ENCODE measurements around the gene AP1S1.

Gene AP1S1

GRCh38 chr7:101159696-101160674 lies 5.7 kb downstream of the AP1S1 start:
- DNase-seq = no peak

- DNase-seq = no peak
Measured at GRCh38 chr7:101160910-101161309, 6.6 kb downstream of the AP1S1 start.

GRCh38 chr7:101161692-101162471 lies 7.6 kb downstream of the AP1S1 start:
- DNase-seq = no peak

GRCh38 chr7:101162551-101163278 lies 8.4 kb downstream of the AP1S1 start:
- peak; percentile 40 for DNase-seq

GRCh38 chr7:101163279-101164070 lies 9.2 kb downstream of the AP1S1 start:
- DNase-seq = peak; percentile 44

DNA sequence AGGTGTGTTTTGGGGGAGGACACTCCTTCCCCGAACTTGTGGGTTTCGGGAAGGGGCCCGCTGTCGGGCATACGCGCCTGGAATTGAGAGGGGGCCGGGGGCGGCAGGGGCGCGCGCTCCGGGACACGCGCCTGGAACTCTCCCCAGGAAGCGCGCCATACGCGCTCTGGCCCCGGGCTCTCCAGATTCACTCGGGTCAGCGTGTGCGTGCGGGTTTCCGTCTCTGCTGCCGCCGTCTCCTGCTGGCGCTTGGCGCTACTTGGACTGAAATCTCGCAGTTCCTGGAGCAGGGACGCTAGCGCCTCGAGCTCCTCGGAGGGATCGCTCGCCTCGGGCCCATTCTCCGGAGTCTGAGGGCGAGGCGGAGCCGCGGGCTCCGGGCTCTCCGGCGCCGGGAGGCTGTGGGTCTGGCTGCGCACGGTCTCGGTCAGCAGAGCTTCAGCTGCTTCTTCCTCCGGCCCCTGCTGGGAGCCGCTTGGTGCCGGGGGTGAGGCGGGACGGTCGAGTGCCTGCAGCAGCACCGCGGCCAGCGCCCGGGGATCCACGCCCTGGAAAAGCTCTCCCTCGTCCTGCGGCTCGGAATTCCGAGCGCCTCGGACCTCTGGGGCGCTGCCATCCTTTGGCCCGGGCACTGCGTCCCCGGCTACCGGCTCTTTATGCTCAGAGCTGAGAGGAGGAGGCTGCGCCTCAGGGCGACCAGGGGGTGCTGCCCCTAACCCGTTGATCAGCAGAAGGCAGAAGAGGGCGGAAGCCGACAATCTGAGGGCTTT lies 10.0 kb downstream of the AP1S1 start:
- no peak for DNase-seq

- peak; percentile 95 for DNase-seq
Measured at GRCh38 chr7:101165075-101165957, 11.0 kb downstream of the AP1S1 start, which contains the start of gene VGF. VGF (minus strand) TSS chr7:101165569; CDS start chr7:101164843, 726 bp downstream.

GRCh38 chr7:101165958-101166647 lies 11.8 kb downstream of the AP1S1 start:
- DNase-seq = no peak

GRCh38 chr7:101166648-101166908 lies 12.3 kb downstream of the AP1S1 start:
- DNase-seq = no peak

DNA sequence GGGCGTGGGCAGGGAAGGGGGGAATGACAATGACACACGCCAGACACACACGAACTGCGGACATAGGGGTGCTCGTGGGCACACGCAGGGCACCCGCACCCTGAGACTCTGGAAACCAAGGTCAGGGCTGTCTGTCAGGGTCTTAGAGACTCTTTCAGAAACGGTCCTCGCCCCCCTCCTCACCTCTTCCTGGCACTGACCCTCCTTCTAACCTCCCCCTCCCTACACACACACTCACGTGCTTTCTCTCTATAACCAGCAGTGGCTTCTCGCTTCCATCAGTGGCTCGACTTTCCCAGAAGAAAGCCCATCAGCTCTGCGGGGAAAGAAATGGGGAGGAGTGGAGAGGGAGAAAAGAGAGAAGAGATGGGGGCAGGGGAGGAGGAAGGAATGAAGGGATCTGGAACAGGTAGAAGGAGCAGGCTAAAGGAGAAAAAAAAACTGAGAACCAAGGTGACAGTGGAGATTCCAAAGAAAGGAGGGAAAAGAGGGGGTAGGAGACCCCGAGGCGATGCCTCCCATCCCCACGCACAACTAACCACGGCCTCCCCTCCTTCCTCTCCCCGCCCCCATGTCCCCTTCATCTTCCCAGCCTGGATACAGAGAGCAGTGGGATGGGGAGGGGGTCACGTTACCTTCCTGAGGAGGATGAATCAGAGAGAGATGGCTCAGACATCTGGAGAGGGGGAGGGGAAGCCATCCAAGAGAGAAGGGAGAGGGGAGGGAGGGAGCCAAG lies 12.8 kb downstream of the AP1S1 start:
- DNase-seq = no peak

- no peak for DNase-seq
Measured at GRCh38 chr7:101167645-101168411, 13.6 kb downstream of the AP1S1 start.

DNA sequence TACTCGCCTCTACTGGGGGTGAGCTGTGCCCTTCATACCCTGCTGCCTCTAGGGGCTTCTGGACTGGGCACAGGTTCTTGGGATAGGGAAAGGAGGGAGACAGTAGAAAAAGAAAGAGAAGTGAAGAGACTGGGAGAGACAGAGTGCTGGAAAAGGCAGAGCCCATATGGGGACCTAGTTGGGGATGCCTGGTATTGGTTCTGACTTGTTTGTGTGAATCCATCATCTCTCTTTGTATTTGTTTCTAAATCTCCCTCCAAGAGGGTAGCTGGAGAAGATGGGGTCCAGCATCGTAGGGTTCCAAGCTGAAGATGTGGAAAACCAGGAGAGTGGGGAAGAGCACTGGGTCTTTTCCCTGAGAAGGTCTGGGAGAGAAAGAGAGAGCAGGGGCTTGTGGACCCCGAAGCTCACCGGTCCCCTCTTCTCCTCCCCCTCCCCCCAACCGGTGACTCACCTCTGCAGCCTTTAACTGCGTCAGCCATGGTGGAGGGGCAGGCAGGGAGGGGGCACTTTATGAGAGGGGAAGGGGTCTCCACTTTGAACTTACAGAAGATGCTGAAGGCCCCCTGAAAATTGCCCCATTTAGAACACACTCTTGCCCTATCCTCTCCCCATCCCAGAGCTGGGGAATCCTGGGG lies 14.3 kb downstream of the AP1S1 start:
- no peak for DNase-seq

DNA sequence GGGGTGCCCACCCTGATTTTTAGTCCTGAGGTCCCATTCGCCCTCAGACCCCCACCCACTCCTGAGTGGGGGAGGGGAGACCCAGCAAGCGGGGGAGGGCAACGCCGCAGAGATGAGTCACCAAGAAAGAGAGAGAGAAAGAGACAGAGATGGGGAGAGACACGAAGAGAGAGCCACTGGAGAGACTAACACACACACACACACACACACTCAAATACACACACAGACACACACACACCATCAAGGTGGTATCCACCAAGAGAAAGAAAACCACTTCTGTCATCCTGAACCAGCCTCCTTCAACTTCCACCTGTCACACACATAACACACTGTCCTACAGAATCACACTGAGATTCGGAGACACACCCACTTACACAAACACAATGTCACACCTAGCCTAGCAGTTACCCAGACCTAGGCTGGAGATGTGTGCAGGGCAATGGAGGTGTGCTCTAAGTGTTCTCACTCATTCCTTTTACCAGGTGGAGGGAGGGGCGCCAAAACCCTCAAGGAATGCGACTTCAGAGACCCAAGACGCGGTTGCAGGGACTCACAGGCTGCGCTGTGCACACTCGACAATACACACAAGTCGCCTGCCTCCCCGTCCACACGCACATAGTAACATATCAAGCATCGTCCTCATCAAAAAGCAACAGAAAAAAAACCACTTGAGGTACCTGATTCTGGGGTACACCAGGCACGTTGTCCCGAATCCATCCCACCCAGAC lies 15.0 kb downstream of the AP1S1 start:
- no peak for DNase-seq

- peak; percentile 87 for DNase-seq
Measured at GRCh38 chr7:101169838-101170551, 15.7 kb downstream of the AP1S1 start.

DNA sequence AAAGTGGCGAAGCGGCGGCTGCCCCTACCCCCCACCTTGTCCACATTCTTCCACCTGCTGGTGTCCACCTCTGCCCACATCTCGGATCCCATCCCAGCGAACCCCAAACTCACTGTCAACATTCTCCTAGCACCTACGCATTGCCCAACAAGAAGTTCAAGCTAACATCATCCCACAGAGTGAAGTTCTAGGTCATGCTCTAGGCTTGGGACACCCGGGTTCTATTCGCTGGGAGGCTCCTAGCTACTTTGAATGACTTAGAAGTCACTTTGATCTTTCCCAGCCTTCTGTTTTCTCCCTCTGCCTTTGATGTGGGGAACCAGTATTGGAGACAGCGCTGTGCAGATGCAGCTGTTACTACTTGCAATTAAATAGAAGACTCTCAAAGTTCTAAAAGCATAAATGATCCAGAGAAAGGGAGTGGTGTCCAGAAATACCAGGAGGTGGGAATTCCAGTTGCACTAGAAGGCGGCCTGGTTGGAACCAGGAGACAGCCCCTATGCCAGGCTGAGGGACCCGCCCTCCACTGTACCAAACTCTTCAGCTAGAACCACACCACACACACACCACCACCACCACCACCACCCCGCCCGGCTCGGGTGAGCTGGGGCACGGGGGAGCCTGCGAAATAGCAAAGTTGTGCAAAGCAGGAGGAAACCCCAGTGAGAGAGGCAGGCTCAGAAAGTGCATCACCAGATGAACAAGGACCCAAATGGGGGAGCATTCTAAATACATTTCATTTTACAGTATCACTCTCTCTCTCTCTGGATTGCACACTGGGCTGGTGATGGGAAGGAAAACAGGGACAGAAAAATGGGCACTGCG lies 16.6 kb downstream of the AP1S1 start:
- no peak for DNase-seq

DNA sequence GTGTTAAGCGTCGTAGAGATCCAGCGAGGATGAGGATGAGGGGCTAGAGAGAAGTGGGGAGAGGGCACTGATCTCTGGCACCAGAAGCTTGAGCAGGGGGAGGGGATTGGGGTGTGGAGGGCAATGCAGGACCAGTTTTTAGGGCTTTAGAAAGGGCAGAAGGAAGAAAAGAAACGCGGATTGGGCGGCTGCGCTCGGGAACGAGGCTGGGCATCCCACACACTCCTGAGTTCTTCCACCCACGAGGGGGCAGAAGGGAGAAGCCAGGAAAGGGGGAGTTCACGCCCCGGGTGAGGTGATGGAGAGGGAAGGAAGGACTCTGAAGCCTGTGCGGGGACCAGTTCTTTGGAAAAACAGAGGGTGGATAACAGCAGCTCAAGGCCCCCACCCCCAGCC lies 17.2 kb downstream of the AP1S1 start:
- no peak for DNase-seq

Measured in activated CD4-positive, CD25-positive, alpha-beta regulatory T cell treated with anti-CD3 and anti-CD28 coated beads, Interleukin-2, amount 50 U/mL, for 72 hours (primary cell).